Kidney epithelial cell (primary cell): Measurements from ENCODE around the gene PPM1M. TPM values are rescaled to one million over a fixed set of nuclear protein-coding genes. Genes with fewer than 3 reads are reported as not detected.

Experiments used
- DNase-seq: peaks from one replicate; pipeline ENCODE4 v3.0.0-alpha.2; 2010; ENCODE audit warnings: low read depth
- H3K27me3 ChIP-seq: 2 replicates; pipeline ENCODE4 v1.6.0; 2011; ENCODE audit warnings: low read length; ENCODE audit not compliant: control insufficient read depth, insufficient read depth
- H3K36me3 ChIP-seq: 2 replicates; pipeline ENCODE4 v1.5.1; 2011; ENCODE audit warnings: low read length; ENCODE audit not compliant: control insufficient read depth, insufficient read depth
- H3K4me3 ChIP-seq: 2 replicates; pipeline ENCODE4 v1.5.1; 2011; ENCODE audit warnings: low read depth, mild to moderate bottlenecking, control low read depth, low read length
- CTCF ChIP-seq: IDR thresholded peaks from 2 replicates; pipeline ENCODE4 v1.5.1; 2011; ENCODE audit warnings: mild to moderate bottlenecking, moderate library complexity, low read length, control low read depth, inconsistent platforms; ENCODE audit not compliant: insufficient read depth, poor library complexity, severe bottlenecking
- total RNA-seq: library from RNA; depleted of rRNA; stranded (reverse); fragments of >200 nt; gene quantifications from 2 replicates; pipeline ENCODE4 v1.2.3, GENCODE V29; 2015

PPM1M gene
- total RNA-seq, 1 donor from 2014 or later = 6.1 TPM

- H3K27me3 ChIP-seq = no peaks in the 10 kb centered on the region
- peaks cover 2% of the 10 kb centered on the region for H3K36me3 ChIP-seq
- TF ChIP-seq CTCF = no peak
- DNase-seq = no peak
- H3K4me3 ChIP-seq = no peak overlapping the region
These were observed 4.6 kb downstream of the PPM1M start for GRCh38 chr3:52250122-52250521.

GRCh38 chr3:52253314-52254304 lies 8.1 kb downstream of the PPM1M start:
- TF ChIP-seq CTCF = no peak
- no peak overlapping the region for H3K4me3 ChIP-seq
- H3K27me3 ChIP-seq = no peaks in the 10 kb centered on the region
- no peak for DNase-seq
- H3K36me3 ChIP-seq = peaks cover 7% of the 10 kb centered on the region

- no peak overlapping the region for H3K4me3 ChIP-seq
- no peaks in the 10 kb centered on the region for H3K27me3 ChIP-seq
- no peak for TF ChIP-seq CTCF
- peaks cover 7% of the 10 kb centered on the region for H3K36me3 ChIP-seq
- DNase-seq = no peak
These were observed 9.0 kb downstream of the PPM1M start for GRCh38 chr3:52254608-52255007.

GRCh38 chr3:52256159-52256558 lies 10.6 kb downstream of the PPM1M start:
- no peak for DNase-seq
- Histone ChIP-seq H3K36me3 (peaks cover 7% of the 10 kb centered on the region), H3K4me3 (no peak overlapping the region), H3K27me3 (no peaks in the 10 kb centered on the region)
- no peak for TF ChIP-seq CTCF

- no peak for TF ChIP-seq CTCF
- Histone ChIP-seq H3K36me3 (peaks cover 7% of the 10 kb centered on the region), H3K4me3 (no peak overlapping the region), H3K27me3 (no peaks in the 10 kb centered on the region)
- DNase-seq = no peak
These were observed 11.1 kb downstream of the PPM1M start for GRCh38 chr3:52256622-52257021.
